Esophagus (tissue), 2 donors: ENCODE data around the gene SPTAN1. TPM values are rescaled to one million over a fixed set of nuclear protein-coding genes. Genes with fewer than 3 reads are reported as not detected.
"Not testable (repeated sequence)": the region's sequence is repeated elsewhere in the genome, so short reads cannot be mapped to it uniquely, and the experiment has no call there.

Experiments
- H3K27ac ChIP-seq, 2 donors: one replicate each; pipeline ENCODE4 v1.5.1; 2013; ENCODE audit warnings: low read depth in 2 of 2, mild to moderate bottlenecking in 2 of 2, inconsistent platforms in 1 of 2, low read length in 1 of 2, moderate library complexity in 1 of 2
- H3K27me3 ChIP-seq, 2 donors: one replicate each; pipeline ENCODE4 v1.6.1; 2013; ENCODE audit warnings: low read length in 2 of 2, control low read depth in 1 of 2, mild to moderate bottlenecking in 1 of 2; ENCODE audit not compliant: insufficient read depth in 2 of 2, control insufficient read depth in 1 of 2
- H3K36me3 ChIP-seq, 2 donors: one replicate each; pipeline ENCODE4 v1.6.1; 2013; ENCODE audit warnings: low read length in 1 of 2; ENCODE audit not compliant: control insufficient read depth in 2 of 2, insufficient read depth in 2 of 2
- H3K4me1 ChIP-seq, 2 donors: one replicate each; pipeline ENCODE4 v1.6.1; 2013; ENCODE audit warnings: low read length in 1 of 2; ENCODE audit not compliant: control insufficient read depth in 2 of 2, insufficient read depth in 2 of 2
- H3K4me3 ChIP-seq, 2 donors: one replicate each; pipeline ENCODE4 v1.5.1; 2013; ENCODE audit warnings: low read length in 2 of 2, mild to moderate bottlenecking in 2 of 2, low read depth in 1 of 2, moderate library complexity in 1 of 2
- H3K9me3 ChIP-seq, 2 donors: one replicate each; pipeline ENCODE4 v1.6.1; 2013; ENCODE audit warnings: mild to moderate bottlenecking in 2 of 2, low read depth in 1 of 2, low read length in 1 of 2, moderate library complexity in 1 of 2; ENCODE audit not compliant: control insufficient read depth in 2 of 2, insufficient read depth in 1 of 2
- WGBS, 2 donors: extraction: QIAGEN DNeasy Blood & Tissue Kit; methylation state at CpG; one replicate each; pipeline ENCODE4 v1.1.7; 2013; 5-methylcytosine and 5-hydroxymethylcytosine counted together
- polyA plus RNA-seq, 2 donors: library from polyadenylated mRNA; stranded (reverse); fragments of 200-250 nt; gene quantifications; one replicate each; pipeline ENCODE4 v1.2.3, GENCODE V29; 2013
- donor health status: healthy with polysubstance abuse.
- donor health status: Bipolar disorder and iron deficiency.

SPTAN1 gene
- polyA plus RNA-seq, 2 donors: 101 to 109 TPM

GRCh38 chr9:128642675-128643245, 90.4 kb downstream of the SPTAN1 start:
- H3K36me3 ChIP-seq: peaks cover 0 to 6% of the 10 kb centered on the region in 2 donors
- no peaks in the 10 kb centered on the region for H3K9me3 ChIP-seq
- WGBS, 2 donors: 48 to 70% methylated on average over 12 of the region's 12 CpGs
- no peak overlapping the region for H3K27ac ChIP-seq
- H3K4me1 ChIP-seq: peaks cover 0 to 5% of the 10 kb centered on the region in 2 donors
- H3K4me3 ChIP-seq: no peak overlapping the region
- H3K27me3 ChIP-seq: no peaks in the 10 kb centered on the region

- Histone ChIP-seq H3K27ac (no peak overlapping the region), H3K4me1 (peaks cover 0 to 5% of the 10 kb centered on the region in 2 donors), H3K4me3 (no peak overlapping the region), H3K9me3 (no peaks in the 10 kb centered on the region), H3K27me3 (no peaks in the 10 kb centered on the region), H3K36me3 (peaks cover 0 to 6% of the 10 kb centered on the region in 2 donors)
- WGBS, 2 donors: 75 to 77% methylated on average over 12 of the region's 12 CpGs
These were observed 91.3 kb downstream of the SPTAN1 start for GRCh38 chr9:128643519-128644300.

GRCh38 chr9:128648206-128648605, 95.8 kb downstream of the SPTAN1 start:
- not testable (repeated sequence) for H3K27ac ChIP-seq, H3K4me1 ChIP-seq, H3K4me3 ChIP-seq, H3K36me3 ChIP-seq, H3K27me3 ChIP-seq, H3K9me3 ChIP-seq
- whole genome bisulfite sequencing, 2 donors: 84 to 91% methylated on average over 9 of the region's 9 CpGs

- Histone ChIP-seq H3K27ac (no peak overlapping the region), H3K9me3 (no peaks in the 10 kb centered on the region), H3K4me1 (no peaks in the 10 kb centered on the region), H3K36me3 (peaks cover 0 to 3% of the 10 kb centered on the region in 2 donors), H3K27me3 (no peaks in the 10 kb centered on the region), H3K4me3 (no peak overlapping the region)
- 92 to 93% methylated on average over 5 of the region's 5 CpGs for WGBS, 2 donors
These were observed 99.4 kb downstream of the SPTAN1 start for GRCh38 chr9:128651798-128652197.

GRCh38 chr9:128653908-128654307, 101.5 kb downstream of the SPTAN1 start:
- 96 to 97% methylated on average over 8 of the region's 8 CpGs for WGBS, 2 donors
- Histone ChIP-seq H3K36me3 (peaks cover 0 to 3% of the 10 kb centered on the region in 2 donors), H3K4me3 (no peak overlapping the region), H3K4me1 (no peaks in the 10 kb centered on the region), H3K9me3 (no peaks in the 10 kb centered on the region), H3K27ac (no peak overlapping the region), H3K27me3 (no peaks in the 10 kb centered on the region)

- H3K9me3 ChIP-seq: no peaks in the 10 kb centered on the region
- H3K4me3 ChIP-seq: no peak overlapping the region
- no peaks in the 10 kb centered on the region for H3K4me1 ChIP-seq
- peaks cover 0 to 3% of the 10 kb centered on the region in 2 donors for H3K36me3 ChIP-seq
- 95 to 96% methylated on average over 1 of the region's 1 CpG for WGBS, 2 donors
- H3K27me3 ChIP-seq: no peaks in the 10 kb centered on the region
- H3K27ac ChIP-seq: no peak overlapping the region
These were observed 102.1 kb downstream of the SPTAN1 start for GRCh38 chr9:128654481-128654880.

GRCh38 chr9:128656416-128657343, 104.3 kb downstream of the SPTAN1 start, which contains the start of gene DYNC2I2:
DYNC2I2 (minus strand) TSS chr9:128656847; CDS start chr9:128656726, 121 bp downstream.
- H3K36me3 ChIP-seq: peaks cover 0 to 3% of the 10 kb centered on the region in 2 donors
- no peaks in the 10 kb centered on the region for H3K9me3 ChIP-seq
- no peaks in the 10 kb centered on the region for H3K4me1 ChIP-seq
- no peaks in the 10 kb centered on the region for H3K27me3 ChIP-seq
- peak within 1 kb of the TSS; percentile 70 to 74 for H3K4me3 ChIP-seq
- peak within 1 kb of the TSS; percentile 91 to 98 for H3K27ac ChIP-seq
- WGBS, 2 donors: 0% methylated on average over 84 to 86 of the region's 86 CpGs

- 96 to 97% methylated on average over 13 of the region's 13 CpGs for WGBS, 2 donors
- Histone ChIP-seq H3K36me3 (peaks cover 0 to 3% of the 10 kb centered on the region in 2 donors), H3K27ac (peak overlapping the region in 1 of 2 donors; percentile 91), H3K4me3 (peak overlapping the region in 1 of 2 donors; percentile 70), H3K27me3 (no peaks in the 10 kb centered on the region), H3K9me3 (no peaks in the 10 kb centered on the region), H3K4me1 (no peaks in the 10 kb centered on the region)
These were observed 104.9 kb downstream of the SPTAN1 start for GRCh38 chr9:128657344-128657704.

- no peak overlapping the region for H3K4me3 ChIP-seq
- H3K4me1 ChIP-seq: no peaks in the 10 kb centered on the region
- H3K27ac ChIP-seq: no peak overlapping the region
- no peaks in the 10 kb centered on the region for H3K27me3 ChIP-seq
- 92 to 94% methylated on average over 3 of the region's 3 CpGs for WGBS, 2 donors
- no peaks in the 10 kb centered on the region for H3K9me3 ChIP-seq
- H3K36me3 ChIP-seq: peaks cover 0 to 3% of the 10 kb centered on the region in 2 donors
These were observed 105.4 kb downstream of the SPTAN1 start for GRCh38 chr9:128657796-128658195.
